ENCODE data around the gene RSPH4A.
"Not testable (repeated sequence)": the region's sequence is repeated elsewhere in the genome, so short reads cannot be mapped to it uniquely, and the experiment has no call there.

DNA sequence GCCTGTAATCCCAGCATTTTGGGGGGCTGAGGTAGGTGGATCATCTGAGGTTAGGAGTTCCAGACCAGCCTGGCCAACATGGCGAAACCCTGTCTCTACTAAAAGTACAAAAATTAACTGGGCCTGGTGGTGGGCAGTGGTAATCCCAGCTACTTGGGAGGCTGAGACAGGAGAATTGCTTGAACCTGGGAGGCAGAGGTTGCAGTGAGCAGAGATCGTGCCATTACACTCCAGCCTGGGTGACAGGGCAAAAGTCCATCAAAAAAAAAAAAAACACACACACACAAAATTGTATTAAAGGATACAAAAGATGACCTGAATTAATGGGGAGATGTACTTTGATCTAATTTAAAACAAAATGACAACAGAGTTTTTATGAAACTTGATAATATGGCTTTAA lies 47.9 kb downstream of the RSPH4A start:
- TF ChIP-seq, protein P1, sequence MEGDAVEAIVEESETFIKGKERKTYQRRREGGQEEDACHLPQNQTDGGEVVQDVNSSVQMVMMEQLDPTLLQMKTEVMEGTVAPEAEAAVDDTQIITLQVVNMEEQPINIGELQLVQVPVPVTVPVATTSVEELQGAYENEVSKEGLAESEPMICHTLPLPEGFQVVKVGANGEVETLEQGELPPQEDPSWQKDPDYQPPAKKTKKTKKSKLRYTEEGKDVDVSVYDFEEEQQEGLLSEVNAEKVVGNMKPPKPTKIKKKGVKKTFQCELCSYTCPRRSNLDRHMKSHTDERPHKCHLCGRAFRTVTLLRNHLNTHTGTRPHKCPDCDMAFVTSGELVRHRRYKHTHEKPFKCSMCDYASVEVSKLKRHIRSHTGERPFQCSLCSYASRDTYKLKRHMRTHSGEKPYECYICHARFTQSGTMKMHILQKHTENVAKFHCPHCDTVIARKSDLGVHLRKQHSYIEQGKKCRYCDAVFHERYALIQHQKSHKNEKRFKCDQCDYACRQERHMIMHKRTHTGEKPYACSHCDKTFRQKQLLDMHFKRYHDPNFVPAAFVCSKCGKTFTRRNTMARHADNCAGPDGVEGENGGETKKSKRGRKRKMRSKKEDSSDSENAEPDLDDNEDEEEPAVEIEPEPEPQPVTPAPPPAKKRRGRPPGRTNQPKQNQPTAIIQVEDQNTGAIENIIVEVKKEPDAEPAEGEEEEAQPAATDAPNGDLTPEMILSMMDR (conservative IDR thresholded peaks at IDR 0.05), result not testable (repeated sequence)
- TF ChIP-seq ZFX (IDR thresholded peaks at IDR 0.05), result not testable (repeated sequence)

Data from C4-2B (cell line).